Measurements from ENCODE around the gene BBC3.
A peak's percentile ranks its signal among the peaks of the same experiment; 100 is the strongest.

GRCh38 chr19:47255879-47256692, 25.1 kb upstream of the BBC3 start, which contains the start of gene CCDC9:
- TF ChIP-seq POLR2AphosphoS5 (IDR thresholded peaks at IDR 0.05; ENCODE audit: low read depth, low read length) (peak; percentile 71), SIN3A (IDR thresholded peaks at IDR 0.05; ENCODE audit: borderline replicate concordance, insufficient read depth, low read length) (peak; percentile 61; the same call in 1 of the 2 replicates)

Data from PFSK-1 (cell line).